ENCODE data around the gene FITM1. TPM values are rescaled to one million over a fixed set of nuclear protein-coding genes. Genes with fewer than 3 reads are reported as not detected.

The FITM1 gene
- total RNA-seq, 1 experiment from 2014 or later = 0.55 TPM

DNA sequence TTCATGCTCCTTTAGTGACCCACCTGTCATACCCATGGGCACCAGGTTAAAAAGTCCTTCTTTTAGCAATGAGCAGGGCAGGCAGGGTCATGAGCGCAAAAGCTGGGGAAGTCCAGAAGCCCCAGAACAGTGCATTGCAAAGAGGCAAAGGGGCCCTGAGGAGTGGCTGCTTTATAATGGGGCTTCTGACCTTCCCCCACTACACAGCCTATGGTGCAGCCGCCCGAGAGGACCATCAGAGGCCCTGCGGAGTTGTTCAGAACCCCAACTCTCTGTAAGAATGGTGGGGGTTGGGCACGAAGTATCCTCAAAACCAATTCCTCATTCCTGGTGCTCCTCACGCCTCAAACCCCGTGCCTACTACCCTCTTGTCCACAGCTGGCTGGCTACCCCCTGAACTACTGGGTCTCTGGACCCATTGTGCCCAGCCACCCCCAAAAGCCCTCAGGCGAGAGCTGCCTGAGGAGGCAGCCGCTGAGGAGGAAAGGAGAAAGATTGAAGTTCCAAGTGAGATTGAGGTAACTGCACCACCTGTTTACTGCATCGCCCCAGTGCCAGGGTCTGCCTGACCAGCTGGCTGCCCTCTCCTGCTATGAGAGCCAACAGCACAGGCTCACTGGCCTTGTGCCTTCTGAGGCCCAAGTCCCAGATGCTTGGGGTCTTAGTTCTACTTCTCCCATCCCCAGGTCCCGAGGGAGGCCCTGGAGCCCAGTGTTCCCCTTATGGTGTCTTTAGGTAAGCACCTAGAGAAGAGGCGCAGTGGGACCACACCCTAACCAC, 48.1 kb downstream of the FITM1 start:
- H3K9me2 ChIP-seq (replicated peaks; ENCODE audit: low read length) = no peaks in the 10 kb centered on the region
- H3K27me3 ChIP-seq (ENCODE audit: low read length) = no peaks in the 10 kb centered on the region
- H3F3A ChIP-seq (ENCODE audit: low read length, unreplicated experiment) = no peaks in the 10 kb centered on the region
- no peak overlapping the region for H3K27ac ChIP-seq (ENCODE audit: low read length)
- CTCF ChIA-PET = no interaction called here
- no peaks in the 10 kb centered on the region for H4K20me1 ChIP-seq (ENCODE audit: low read length)
- no peak overlapping the region for H2AFZ ChIP-seq (ENCODE audit: low read length)
- H3K9me3 ChIP-seq (ENCODE audit: low read length) = no peaks in the 10 kb centered on the region
- no peak for ATAC-seq
- POLR2A ChIA-PET (ENCODE audit: unreplicated experiment) = no interaction called here
- H3K4me2 ChIP-seq (ENCODE audit: low read length) = no peak overlapping the region
- peaks cover 27% of the 10 kb centered on the region; the same call in 1 of the 2 replicates for H3K36me3 ChIP-seq (ENCODE audit: low read depth, low read length)
- H3K4me1 ChIP-seq (ENCODE audit: insufficient read depth, low read length) = no peaks in the 10 kb centered on the region
- H3K4me3 ChIP-seq (ENCODE audit: low read length) = no peak overlapping the region
- no TSS peak for BruUV-seq (replicated peaks)
- TF ChIP-seq EZH2 (IDR thresholded peaks at IDR 0.05; ENCODE audit: low read length, unreplicated experiment) = no peak
- no peak for TF ChIP-seq CTCF (conservative IDR thresholded peaks at IDR 0.05; ENCODE audit: low read depth, low read length)
- TF ChIP-seq EZH2phosphoT487 (IDR thresholded peaks at IDR 0.05; ENCODE audit: borderline replicate concordance, low read length) = no peak
- intact Hi-C loops (cut with micrococcal nuclease) = no loop called here
- no peak overlapping the region for H3K9ac ChIP-seq (ENCODE audit: low read length)
- no peak for DNase-seq
- no peaks in the 10 kb centered on the region for H3K79me2 ChIP-seq (ENCODE audit: low read length)

DNA sequence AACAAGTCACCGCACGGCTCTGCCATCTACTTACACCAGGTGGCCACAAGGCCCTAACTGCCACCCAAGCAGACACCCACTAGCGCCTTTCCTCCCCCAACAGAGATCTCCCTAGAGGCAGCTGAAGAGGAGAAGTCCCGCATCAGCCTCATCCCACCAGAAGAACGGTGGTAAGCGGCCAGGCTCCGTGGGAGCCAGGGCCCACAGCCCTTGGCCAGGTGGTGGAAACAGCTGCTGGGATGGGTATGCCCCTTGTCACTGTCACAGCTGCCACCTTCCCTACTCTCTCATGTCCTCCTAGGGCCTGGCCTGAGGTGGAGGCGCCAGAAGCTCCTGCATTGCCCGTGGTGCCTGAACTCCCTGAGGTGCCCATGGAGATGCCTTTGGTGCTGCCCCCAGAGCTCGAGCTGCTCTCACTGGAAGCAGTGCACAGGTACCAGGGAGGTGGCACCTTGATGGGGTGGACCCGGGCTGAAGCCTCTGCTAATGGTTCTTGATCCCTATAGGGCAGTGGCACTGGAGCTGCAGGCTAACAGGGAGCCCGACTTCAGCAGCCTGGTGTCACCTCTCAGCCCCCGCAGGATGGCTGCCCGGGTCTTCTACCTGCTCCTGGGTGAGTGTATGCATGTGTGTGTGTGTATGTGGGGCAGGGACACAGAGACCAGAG, 49.0 kb downstream of the FITM1 start:
- Histone ChIP-seq H3F3A (ENCODE audit: low read length, unreplicated experiment) (no peaks in the 10 kb centered on the region), H3K9ac (ENCODE audit: low read length) (no peak overlapping the region), H2AFZ (ENCODE audit: low read length) (no peak overlapping the region), H3K9me2 (replicated peaks; ENCODE audit: low read length) (no peaks in the 10 kb centered on the region), H3K27me3 (ENCODE audit: low read length) (no peaks in the 10 kb centered on the region), H3K79me2 (ENCODE audit: low read length) (no peaks in the 10 kb centered on the region), H3K27ac (ENCODE audit: low read length) (no peak overlapping the region), H3K4me3 (ENCODE audit: low read length) (no peak overlapping the region), H3K4me2 (ENCODE audit: low read length) (no peak overlapping the region), H3K4me1 (ENCODE audit: insufficient read depth, low read length) (no peaks in the 10 kb centered on the region), H4K20me1 (ENCODE audit: low read length) (no peaks in the 10 kb centered on the region), H3K9me3 (ENCODE audit: low read length) (no peaks in the 10 kb centered on the region), H3K36me3 (ENCODE audit: low read depth, low read length) (peaks cover 27% of the 10 kb centered on the region; the same call in 1 of the 2 replicates)
- intact Hi-C loops (cut with micrococcal nuclease) = no loop called here
- no peak for ATAC-seq
- ChIA-PET CTCF (no interaction called here), POLR2A (ENCODE audit: unreplicated experiment) (no interaction called here)
- DNase-seq = no peak
- BruUV-seq (replicated peaks) = no TSS peak
- TF ChIP-seq EZH2 (IDR thresholded peaks at IDR 0.05; ENCODE audit: low read length, unreplicated experiment) (no peak), CTCF (conservative IDR thresholded peaks at IDR 0.05; ENCODE audit: low read depth, low read length) (no peak), EZH2phosphoT487 (IDR thresholded peaks at IDR 0.05; ENCODE audit: borderline replicate concordance, low read length) (no peak)

Measured in PC-3 (cell line).